H1 (cell line): ENCODE measurements around the gene SND1. TPM values are rescaled to one million over a fixed set of nuclear protein-coding genes. Genes with fewer than 3 reads are reported as not detected.

Source experiments
- CTCF ChIA-PET: fragments of 300-600 bp; sonication (Branson Sonifier 250); formaldehyde crosslinking; loops from one replicate; lab custom pipeline; 2021; ENCODE audit not compliant: partially characterized antibody; lab: Charles Lee
- POLR2A ChIA-PET: fragments of 300-600 bp; sonication (Branson Sonifier 250); formaldehyde crosslinking; loops from one replicate; lab custom pipeline; 2021; ENCODE audit warnings: inconsistent platforms; ENCODE audit not compliant: partially characterized antibody; lab: Charles Lee
- DNase-seq, 2 experiments: peaks; one replicate each; pipeline versions ENCODE4 v3.0.0 to v3.0.0-alpha.2; 2010 to 2022; ENCODE audit warnings: low spot score in 2 of 2, low read depth in 1 of 2, mixed read lengths in 1 of 2
- FAIRE-seq: peaks from 2 replicates; lab custom pipeline; 2011; peaks lifted over from hg19 to GRCh38; lab: Jason Lieb, UNC
- H2AFZ ChIP-seq: 2 replicates; pipeline ENCODE4 v1.8.1; 2012; ENCODE audit warnings: low read length, inconsistent platforms
- H2AK5ac ChIP-seq: 2 replicates; pipeline ENCODE4 v1.6.1; 2013; ENCODE audit warnings: low read depth, low read length
- H2BK120ac ChIP-seq: replicated peaks from 2 replicates; pipeline ENCODE3; 2013; ENCODE audit warnings: low read depth, low read length, inconsistent platforms
- H2BK12ac ChIP-seq: 2 replicates; pipeline ENCODE4 v1.6.1; 2013; ENCODE audit warnings: low read depth, low read length
- H2BK15ac ChIP-seq: 2 replicates; pipeline ENCODE4 v1.6.1; 2013; ENCODE audit warnings: low read length
- H2BK20ac ChIP-seq: 2 replicates; pipeline ENCODE4 v1.6.1; 2013; ENCODE audit warnings: low read length
- H2BK5ac ChIP-seq: 2 replicates; pipeline ENCODE4 v1.6.1; 2013; ENCODE audit warnings: low read depth, low read length
- H3K14ac ChIP-seq: 2 replicates; pipeline ENCODE4 v1.6.1; 2013; ENCODE audit warnings: inconsistent platforms; ENCODE audit not compliant: insufficient read length
- H3K18ac ChIP-seq: 2 replicates; pipeline ENCODE4 v1.6.1; 2013; ENCODE audit warnings: low read length; ENCODE audit errors: extremely low read depth
- H3K23ac ChIP-seq: 2 replicates; pipeline ENCODE4 v1.6.1; 2013; ENCODE audit warnings: inconsistent platforms; ENCODE audit not compliant: insufficient read length
- H3K23me2 ChIP-seq: 2 replicates; pipeline ENCODE4 v1.6.1; 2013; ENCODE audit warnings: low read depth, low read length
- H3K27ac ChIP-seq: 2 replicates; pipeline ENCODE4 v1.6.1; 2011; ENCODE audit warnings: low read depth, low read length, inconsistent platforms
- H3K27me3 ChIP-seq, 4 experiments: replicated peaks in 1 of 4; 1 replicate in 1 of 4; 2 replicates in 3 of 4; pipeline versions ENCODE4 v1.6.1 to v1.8.1; 2011 to 2013; ENCODE audit warnings: low read length in 3 of 4, mild to moderate bottlenecking in 3 of 4, inconsistent platforms in 2 of 4, mixed read lengths in 2 of 4, moderate library complexity in 1 of 4; ENCODE audit not compliant: control insufficient read depth in 3 of 4, insufficient read depth in 3 of 4; ENCODE audit errors: extremely low read depth in 1 of 4
- H3K36me3 ChIP-seq, 4 experiments: 2 replicates each; pipeline versions ENCODE4 v1.6.1 to v1.8.1; 2011 to 2013; ENCODE audit warnings: mild to moderate bottlenecking in 4 of 4, low read length in 3 of 4, moderate library complexity in 2 of 4, control low read depth in 1 of 4, inconsistent platforms in 1 of 4; ENCODE audit not compliant: insufficient read depth in 4 of 4, control insufficient read depth in 2 of 4
- H3K4ac ChIP-seq: replicated peaks from 2 replicates; pipeline ENCODE3; 2013; ENCODE audit warnings: low read length, low read depth, mixed read lengths, inconsistent platforms; ENCODE audit not compliant: insufficient read length
- H3K4me1 ChIP-seq, 4 experiments: replicated peaks in 1 of 4; 1 replicate in 1 of 4; 2 replicates in 3 of 4; pipeline versions ENCODE4 v1.6.1 to v1.8.1; 2011 to 2013; ENCODE audit warnings: low read length in 3 of 4, inconsistent platforms in 2 of 4, mixed read lengths in 1 of 4; ENCODE audit not compliant: insufficient read depth in 4 of 4, control insufficient read depth in 3 of 4
- H3K4me2 ChIP-seq, 2 experiments: 2 replicates each; pipeline versions ENCODE4 v1.6.1 to v1.8.1; 2011 to 2013; ENCODE audit warnings: low read depth in 2 of 2, low read length in 2 of 2, control low read depth in 1 of 2, inconsistent platforms in 1 of 2, mild to moderate bottlenecking in 1 of 2; ENCODE audit not compliant: insufficient read depth in 1 of 2
- H3K4me3 ChIP-seq, 4 experiments: fragments of 200-600, 300-600 bp in 1 of 4; sonication (generic), shearing (Covaris generic), sonication (Bioruptor Twin) in 1 of 4; 2 replicates each; pipeline versions ENCODE4 v1.5.1 to v1.8.1; 2011 to 2016; ENCODE audit warnings: low read length in 4 of 4, low read depth in 3 of 4, control low read depth in 2 of 4, inconsistent platforms in 2 of 4, mild to moderate bottlenecking in 2 of 4, mixed read lengths in 1 of 4, moderate library complexity in 1 of 4; ENCODE audit not compliant: insufficient read depth in 2 of 4; ENCODE audit errors: extremely low read depth in 1 of 4
- H3K56ac ChIP-seq: replicated peaks from 2 replicates; pipeline ENCODE3; 2013; ENCODE audit warnings: low read depth, mild to moderate bottlenecking, mixed read lengths, low read length, inconsistent platforms; ENCODE audit not compliant: insufficient read length
- H3K79me1 ChIP-seq: 2 replicates; pipeline ENCODE4 v1.6.1; 2013; ENCODE audit warnings: low read depth, low read length, control low read depth
- H3K79me2 ChIP-seq, 2 experiments: 2 replicates each; pipeline versions ENCODE4 v1.6.1 to v1.8.1; 2012 to 2013; ENCODE audit warnings: low read length in 2 of 2, mild to moderate bottlenecking in 2 of 2, inconsistent platforms in 1 of 2; ENCODE audit not compliant: insufficient read depth in 2 of 2, control insufficient read depth in 1 of 2
- H3K9ac ChIP-seq, 4 experiments: replicated peaks in 1 of 4; 1 replicate in 1 of 4; 2 replicates in 3 of 4; pipeline versions ENCODE4 v1.6.1 to v1.8.1; 2011 to 2013; ENCODE audit warnings: low read depth in 3 of 4, low read length in 3 of 4, control low read depth in 2 of 4, mild to moderate bottlenecking in 2 of 4, moderate library complexity in 2 of 4, inconsistent platforms in 1 of 4; ENCODE audit errors: extremely low read depth in 1 of 4
- H3K9me3 ChIP-seq, 2 experiments: 2 replicates each; pipeline versions ENCODE4 v1.6.1 to v1.8.1; 2012 to 2013; ENCODE audit warnings: mild to moderate bottlenecking in 2 of 2, moderate library complexity in 2 of 2, control low read depth in 1 of 2, inconsistent platforms in 1 of 2, low read depth in 1 of 2, low read length in 1 of 2, mixed read lengths in 1 of 2; ENCODE audit not compliant: insufficient read depth in 2 of 2
- H4K20me1 ChIP-seq, 2 experiments: replicated peaks in 1 of 2; 2 replicates each; pipeline versions ENCODE3 to v1.8.1; 2011 to 2013; ENCODE audit warnings: inconsistent platforms in 2 of 2, low read length in 2 of 2, mild to moderate bottlenecking in 1 of 2; ENCODE audit not compliant: insufficient read depth in 2 of 2, control insufficient read depth in 1 of 2
- H4K5ac ChIP-seq: 2 replicates; pipeline ENCODE4 v1.6.1; 2013; ENCODE audit warnings: low read length, low read depth, mixed read lengths, inconsistent platforms; ENCODE audit not compliant: insufficient read length
- H4K8ac ChIP-seq: 2 replicates; pipeline ENCODE4 v1.8.0; 2013; ENCODE audit warnings: mild to moderate bottlenecking, moderate library complexity, low read length, inconsistent platforms; ENCODE audit not compliant: insufficient read depth; ENCODE audit errors: extremely low read depth
- H4K91ac ChIP-seq: replicated peaks from 2 replicates; pipeline ENCODE3; 2013; ENCODE audit warnings: low read length, mixed read lengths, inconsistent platforms; ENCODE audit not compliant: insufficient read length
- CBX8 ChIP-seq: fragments of 300-800, 300-1000 bp; sonication (generic); IDR thresholded peaks from 2 replicates; pipeline ENCODE4 v1.7.1; 2016; ENCODE audit warnings: low read depth, low read length, borderline replicate concordance
- CEBPB ChIP-seq: IDR thresholded peaks from 2 replicates; pipeline ENCODE4 v1.6.1; 2012; ENCODE audit warnings: low read depth, low read length
- CTBP2 ChIP-seq: IDR thresholded peaks from 2 replicates; pipeline ENCODE4 v1.7.0; 2011; ENCODE audit warnings: borderline replicate concordance, mild to moderate bottlenecking, moderate library complexity, mixed read lengths, low read length; ENCODE audit not compliant: insufficient read depth, insufficient read length
- FOSL1 ChIP-seq: IDR thresholded peaks from 2 replicates; pipeline ENCODE4 v1.6.1; 2011; ENCODE audit warnings: mild to moderate bottlenecking, low read depth, low read length, moderate library complexity; ENCODE audit not compliant: insufficient read depth
- GTF2F1 ChIP-seq: IDR thresholded peaks from 2 replicates; pipeline ENCODE4 v1.6.1; 2012; ENCODE audit warnings: low read depth, low read length, improper control_type of control experiment, borderline replicate concordance
- HDAC2 ChIP-seq, 2 experiments: fragments of 300-600 bp in 1 of 2; sonication (generic) in 1 of 2; IDR thresholded peaks; 2 replicates each; pipeline ENCODE4 v1.6.1; 2011 to 2012; ENCODE audit warnings: low read depth in 2 of 2, low read length in 2 of 2, mild to moderate bottlenecking in 2 of 2, moderate library complexity in 2 of 2, borderline replicate concordance in 1 of 2, inconsistent platforms in 1 of 2
- JUND ChIP-seq: IDR thresholded peaks from 2 replicates; pipeline ENCODE4 v1.6.1; 2011; ENCODE audit warnings: mild to moderate bottlenecking, improper control_type of control experiment, low read length
- MAFK ChIP-seq: IDR thresholded peaks from 2 replicates; pipeline ENCODE4 v1.6.1; 2012; ENCODE audit warnings: low read depth, mild to moderate bottlenecking, improper control_type of control experiment, low read length
- POLR2A ChIP-seq, 2 experiments: IDR thresholded peaks; 1 replicate in 1 of 2; 2 replicates in 1 of 2; pipeline ENCODE4 v1.6.1; 2011; ENCODE audit warnings: low read depth in 2 of 2, low read length in 2 of 2, mild to moderate bottlenecking in 2 of 2; ENCODE audit errors: control extremely low read depth in 1 of 2
- SIX5 ChIP-seq: IDR thresholded peaks from 2 replicates; pipeline ENCODE4 v1.6.1; 2011; ENCODE audit warnings: mild to moderate bottlenecking, low read depth, low read length
- TBP ChIP-seq: IDR thresholded peaks from 2 replicates; pipeline ENCODE4 v1.6.1; 2011; ENCODE audit warnings: low read depth, low read length, improper control_type of control experiment
- TEAD4 ChIP-seq: IDR thresholded peaks from 2 replicates; pipeline ENCODE4 v1.6.1; 2012; ENCODE audit warnings: low read depth, low read length, inconsistent platforms, mixed read lengths
- YY1 ChIP-seq: IDR thresholded peaks from 2 replicates; pipeline ENCODE4 v1.6.1; 2011; ENCODE audit warnings: low read depth, mild to moderate bottlenecking, low read length
- WGBS, 2 experiments: shearing (Covaris generic) in 1 of 2; methylation state at CpG; one replicate each; pipeline versions ENCODE4 v1.1.6 to v1.1.7; 2013 to 2015; ENCODE audit warnings: low lambda C conversion rate in 2 of 2, mixed read lengths in 2 of 2, inconsistent platforms in 1 of 2, low coverage in 1 of 2, missing lambda C conversion rate in 1 of 2; ENCODE audit not compliant: insufficient replicate concordance in 2 of 2, insufficient coverage in 1 of 2, insufficient read length in 1 of 2; ENCODE audit errors: extremely low coverage in 1 of 2, missing lambda C conversion rate in 1 of 2; 5-methylcytosine and 5-hydroxymethylcytosine counted together
- polyA plus RNA-seq, 7 experiments: library from polyadenylated mRNA; depleted of rRNA in 3 of 7; stranded (reverse) in 5 of 7; unstranded in 2 of 7; fragments of >200 nt in 5 of 7; fragments of 200-250 nt in 2 of 7; gene quantifications; 1 replicate in 5 of 7; 2 replicates in 1 of 7; 4 replicates in 1 of 7; pipeline versions ENCODE4 v1.2.1 to v1.2.3, GENCODE V29; 2011 to 2013; ENCODE audit warnings: missing spikeins in 2 of 7, mixed read lengths in 2 of 7
- total RNA-seq: library from RNA; stranded (reverse); fragmentation: NEBNext Ultra II Directional; extraction: Animal tissue kit (Norgen Biotek cat#: 25700); gene quantifications from 2 replicates; pipeline ENCODE4 v1.2.1, GENCODE V29; 2021

Gene SND1
- total and polyA plus RNA-seq, 2 of the 8 experiments (the other 6 are each of a cell fraction or from before 2014, with no cell fraction given), result 122 to 290 TPM

DNA sequence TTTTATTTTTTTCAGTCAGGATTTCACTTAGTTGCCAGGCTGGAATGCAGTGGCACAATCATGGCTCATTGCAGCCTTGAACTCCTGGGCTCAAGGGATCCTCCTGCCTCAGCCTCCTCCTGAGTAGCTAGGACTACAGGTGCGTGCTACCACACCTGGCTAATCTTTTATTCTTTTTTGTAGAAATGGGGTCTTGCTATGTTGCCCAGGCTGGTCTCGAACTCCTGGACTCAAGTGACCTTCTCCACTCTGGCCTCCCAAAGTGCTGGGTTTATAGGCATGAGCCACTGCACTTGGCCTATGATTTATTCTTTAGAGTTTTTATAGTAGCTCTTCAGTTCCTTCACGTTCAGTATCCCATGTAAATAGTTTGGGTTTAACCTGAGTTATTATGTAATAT, 5.5 kb downstream of the SND1 start:
- Histone ChIP-seq H3K79me1 (no peaks in the 10 kb centered on the region), H3K36me3 (peaks cover 0 to 14% (median under 1%) of the 10 kb centered on the region in 4 experiments; a peak in 2 of 8 replicates), H4K5ac (no peak overlapping the region), H3K27me3 (no peaks in the 10 kb centered on the region), H2BK5ac (no peak overlapping the region), H2BK12ac (no peak overlapping the region), H2AK5ac (no peak overlapping the region), H4K91ac (no peak overlapping the region), H4K20me1 (peaks cover 20 to 23% of the 10 kb centered on the region in 2 experiments), H3K9ac (no peak overlapping the region), H3K56ac (no peak overlapping the region), H2AFZ (no peak overlapping the region), H2BK120ac (no peak overlapping the region), H2BK15ac (no peak overlapping the region), H3K4ac (no peak overlapping the region), H3K4me1 (peaks cover 5 to 13% (median 8%) of the 10 kb centered on the region in 4 experiments; a peak in 5 of 7 replicates), H3K4me2 (no peak overlapping the region), H3K79me2 (peaks cover 34 to 100% of the 10 kb centered on the region in 2 experiments), H3K18ac (no peak overlapping the region), H3K14ac (no peak overlapping the region), H3K9me3 (no peaks in the 10 kb centered on the region), H2BK20ac (no peak overlapping the region), H3K4me3 (no peak overlapping the region), H3K23ac (no peak overlapping the region), H4K8ac (no peak overlapping the region), H3K27ac (no peak overlapping the region), H3K23me2 (peaks cover under 1% of the 10 kb centered on the region; the same call in 1 of the 2 replicates)
- CTCF ChIA-PET, result interaction anchor here (0.7 to 1.6 kb wide), 4 partner anchors 9 to 37 kb away, joined by 3 to 4 read pairs (median 4); no protein-coding TSS in a partner anchor
- POLR2A ChIA-PET, result interaction anchor here (1.0 kb wide), 1 partner anchor 20 kb away, joined by 3 read pairs; no protein-coding TSS in a partner anchor
- FAIRE-seq (no peak), DNase-seq (no peak)
- WGBS, 2 experiments, result 92% methylated on average over 3 of the region's 3 CpGs; no CpG with 5 or more reads in 1 of the 2 experiments
- TF ChIP-seq GTF2F1 (no peak), SIX5 (no peak), TBP (no peak), POLR2A (IDR thresholded peaks at IDR 0.05; ENCODE audit: control extremely low read depth in 1 of 2, low read depth in 2 of 2, low read length in 2 of 2) (no peak), JUND (no peak), YY1 (no peak), FOSL1 (no peak), HDAC2 (IDR thresholded peaks at IDR 0.05; ENCODE audit: borderline replicate concordance in 1 of 2, low read depth in 2 of 2, low read length in 2 of 2) (no peak), CEBPB (no peak), TEAD4 (no peak), CBX8 (no peak), MAFK (no peak), CTBP2 (no peak)
- TF ChIP-seq, all 59 proteins: peak for 0
